Esophagus squamous epithelium (tissue), 5 donors: Measurements from ENCODE around the gene PCDHGC4. TPM values are rescaled to one million over a fixed set of nuclear protein-coding genes. Genes with fewer than 3 reads are reported as not detected.

Source experiments
- DNase-seq: peaks from one replicate; lab custom pipeline; 2025; lab: John Stamatoyannopoulos, UW
- H3K27ac ChIP-seq, 4 donors: fragments of 200-600 bp; sonication (generic); one replicate each; pipeline ENCODE4 v1.5.1; 2016 to 2019; ENCODE audit warnings: mild to moderate bottlenecking in 1 of 4
- H3K27me3 ChIP-seq, 4 donors: fragments of 200-600 bp; sonication (generic); 1 replicate in 3 of 4; 2 replicates in 1 of 4; pipeline versions ENCODE4 v1.5.1 to v1.6.0; 2017 to 2021; ENCODE audit warnings: antibody characterized with exemption in 1 of 4
- H3K36me3 ChIP-seq, 3 donors: fragments of 200-600 bp; sonication (generic); one replicate each; pipeline ENCODE4 v1.5.1; 2016 to 2019
- H3K4me1 ChIP-seq, 3 donors: fragments of 200-600 bp; sonication (generic); one replicate each; pipeline ENCODE4 v1.5.1; 2017 to 2019
- H3K4me3 ChIP-seq, 4 donors: fragments of 200-600 bp; sonication (generic); 1 replicate in 3 of 4; 2 replicates in 1 of 4; pipeline ENCODE4 v1.5.1; 2016 to 2019; ENCODE audit warnings: mild to moderate bottlenecking in 2 of 4, moderate library complexity in 1 of 4
- H3K9me3 ChIP-seq, 3 donors: fragments of 200-600 bp; sonication (generic); one replicate each; pipeline ENCODE4 v1.5.1; 2016 to 2019
- POLR2A ChIP-seq, 4 donors: fragments of 450-650 bp; IDR thresholded peaks; one replicate each; pipeline ENCODE4 v1.6.1; 2017; ENCODE audit warnings: antibody characterized with exemption in 4 of 4, mild to moderate bottlenecking in 4 of 4, moderate library complexity in 3 of 4
- WGBS, 2 donors: methylation state at CpG; one replicate each; pipeline ENCODE4 v1.1.5; 2018; 5-methylcytosine and 5-hydroxymethylcytosine counted together
- intact Hi-C: fragments of 100-400 bp; cut with DNase I; formaldehyde crosslinking; loops from one replicate; pipeline ENCODE4 v1.15.0; 2022
- total RNA-seq, 4 donors: library from RNA; depleted of rRNA; stranded (reverse); fragments of >200 nt; gene quantifications; one replicate each; pipeline ENCODE4 v1.1.0, GENCODE V29; 2016
- TF ChIP-seq, protein P1 (sequence below), 6 experiments: fragments of 450-650 bp in 4 of 6; fragments of 200-600 bp in 2 of 6; sonication (generic) in 2 of 6; IDR thresholded peaks; one replicate each; pipeline ENCODE4 v1.5.1; 2016 to 2019; ENCODE audit warnings: antibody characterized with exemption in 6 of 6, mild to moderate bottlenecking in 4 of 6, moderate library complexity in 4 of 6
- donor health status: DM: yes; HTN: yes; CAD: no.

Gene PCDHGC4
- total RNA-seq, 4 donors from 2014 or later: 0.21 to 3.3 (median 2.1) TPM

DNA sequence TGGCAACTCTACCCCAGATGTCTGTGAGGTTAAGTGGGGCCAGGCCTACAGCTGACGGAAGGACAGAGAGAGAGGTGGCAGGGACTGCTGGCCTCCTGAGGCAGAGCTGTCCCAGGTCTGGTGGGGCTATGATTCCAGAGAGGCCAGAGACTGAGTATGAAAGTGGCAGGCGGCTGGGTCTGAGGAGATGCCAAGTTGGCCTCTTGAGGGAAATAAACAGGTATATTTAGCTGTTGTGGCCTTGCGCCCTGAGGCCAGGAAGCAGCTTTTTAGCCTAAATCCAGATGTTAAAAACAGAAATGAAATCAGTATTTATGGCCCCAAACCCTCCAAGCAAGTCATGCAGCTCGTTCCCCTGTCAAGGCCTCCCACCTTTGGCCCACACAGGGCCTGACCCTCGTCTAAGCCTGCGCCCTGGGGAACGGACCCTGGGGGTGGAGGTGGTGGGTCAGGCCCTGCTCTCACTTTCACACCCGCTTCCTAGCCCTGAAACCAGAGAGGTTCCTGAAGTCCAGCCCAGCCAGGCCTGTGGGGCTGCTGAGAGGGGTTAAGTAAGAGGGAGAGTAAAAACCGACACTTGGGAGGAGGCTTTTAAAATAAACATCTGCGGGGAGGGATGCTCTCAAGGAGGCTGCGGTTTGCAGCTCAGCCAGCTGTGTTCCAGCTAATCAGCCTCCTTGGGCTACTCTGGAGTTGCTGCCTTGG, 22.7 kb downstream of the PCDHGC4 start:
- WGBS, 2 donors: 55 to 72% methylated on average over 9 to 10 of the region's 11 CpGs
- no peak for DNase-seq
- intact Hi-C loops: no loop called here
- TF ChIP-seq, protein P1, sequence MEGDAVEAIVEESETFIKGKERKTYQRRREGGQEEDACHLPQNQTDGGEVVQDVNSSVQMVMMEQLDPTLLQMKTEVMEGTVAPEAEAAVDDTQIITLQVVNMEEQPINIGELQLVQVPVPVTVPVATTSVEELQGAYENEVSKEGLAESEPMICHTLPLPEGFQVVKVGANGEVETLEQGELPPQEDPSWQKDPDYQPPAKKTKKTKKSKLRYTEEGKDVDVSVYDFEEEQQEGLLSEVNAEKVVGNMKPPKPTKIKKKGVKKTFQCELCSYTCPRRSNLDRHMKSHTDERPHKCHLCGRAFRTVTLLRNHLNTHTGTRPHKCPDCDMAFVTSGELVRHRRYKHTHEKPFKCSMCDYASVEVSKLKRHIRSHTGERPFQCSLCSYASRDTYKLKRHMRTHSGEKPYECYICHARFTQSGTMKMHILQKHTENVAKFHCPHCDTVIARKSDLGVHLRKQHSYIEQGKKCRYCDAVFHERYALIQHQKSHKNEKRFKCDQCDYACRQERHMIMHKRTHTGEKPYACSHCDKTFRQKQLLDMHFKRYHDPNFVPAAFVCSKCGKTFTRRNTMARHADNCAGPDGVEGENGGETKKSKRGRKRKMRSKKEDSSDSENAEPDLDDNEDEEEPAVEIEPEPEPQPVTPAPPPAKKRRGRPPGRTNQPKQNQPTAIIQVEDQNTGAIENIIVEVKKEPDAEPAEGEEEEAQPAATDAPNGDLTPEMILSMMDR (IDR thresholded peaks at IDR 0.05): no peak
- no peak for TF ChIP-seq POLR2A (IDR thresholded peaks at IDR 0.05)
- no peaks in the 10 kb centered on the region for H3K27me3 ChIP-seq
- H3K9me3 ChIP-seq: no peaks in the 10 kb centered on the region
- H3K4me1 ChIP-seq: peaks cover under 1 to 49% (median 22%) of the 10 kb centered on the region in 3 donors
- peak overlapping the region; percentile 73 to 92 (median 88) for H3K27ac ChIP-seq
- peaks cover 0 to 89% (median 0%) of the 10 kb centered on the region in 3 donors for H3K36me3 ChIP-seq
- peak overlapping the region in 1 of 4 donors; percentile 55 for H3K4me3 ChIP-seq

DNA sequence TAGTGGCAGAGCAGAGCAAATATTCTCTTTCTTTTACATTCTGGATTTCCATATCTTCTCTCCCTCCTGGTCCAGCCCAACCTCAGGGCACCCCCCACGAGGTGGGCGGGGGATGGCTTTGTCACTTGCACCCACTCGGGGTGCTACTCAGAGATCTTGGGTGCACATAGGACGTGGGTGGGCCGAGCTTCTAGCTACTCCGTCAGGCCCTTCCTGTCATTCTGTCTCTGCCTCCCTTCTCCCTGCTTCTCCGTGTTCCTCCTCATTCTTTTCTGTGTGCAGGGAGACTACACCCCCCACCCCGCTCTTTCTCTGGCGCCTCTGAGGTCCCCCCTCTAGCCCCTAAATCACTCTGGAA, 23.6 kb downstream of the PCDHGC4 start:
- H3K27ac ChIP-seq: peak overlapping the region; percentile 73 to 92 (median 88)
- WGBS, 2 donors: 53 to 65% methylated on average over 9 of the region's 9 CpGs
- H3K4me3 ChIP-seq: peak overlapping the region in 3 of 4 donors; percentile 31 to 55 (median 35)
- H3K4me1 ChIP-seq: peaks cover 8 to 58% (median 27%) of the 10 kb centered on the region in 3 donors
- H3K27me3 ChIP-seq: no peaks in the 10 kb centered on the region
- TF ChIP-seq, protein P1 (IDR thresholded peaks at IDR 0.05): no peak
- DNase-seq: no peak
- H3K9me3 ChIP-seq: no peaks in the 10 kb centered on the region
- intact Hi-C loops: no loop called here
- H3K36me3 ChIP-seq: peaks cover 0 to 80% (median 0%) of the 10 kb centered on the region in 3 donors

DNA sequence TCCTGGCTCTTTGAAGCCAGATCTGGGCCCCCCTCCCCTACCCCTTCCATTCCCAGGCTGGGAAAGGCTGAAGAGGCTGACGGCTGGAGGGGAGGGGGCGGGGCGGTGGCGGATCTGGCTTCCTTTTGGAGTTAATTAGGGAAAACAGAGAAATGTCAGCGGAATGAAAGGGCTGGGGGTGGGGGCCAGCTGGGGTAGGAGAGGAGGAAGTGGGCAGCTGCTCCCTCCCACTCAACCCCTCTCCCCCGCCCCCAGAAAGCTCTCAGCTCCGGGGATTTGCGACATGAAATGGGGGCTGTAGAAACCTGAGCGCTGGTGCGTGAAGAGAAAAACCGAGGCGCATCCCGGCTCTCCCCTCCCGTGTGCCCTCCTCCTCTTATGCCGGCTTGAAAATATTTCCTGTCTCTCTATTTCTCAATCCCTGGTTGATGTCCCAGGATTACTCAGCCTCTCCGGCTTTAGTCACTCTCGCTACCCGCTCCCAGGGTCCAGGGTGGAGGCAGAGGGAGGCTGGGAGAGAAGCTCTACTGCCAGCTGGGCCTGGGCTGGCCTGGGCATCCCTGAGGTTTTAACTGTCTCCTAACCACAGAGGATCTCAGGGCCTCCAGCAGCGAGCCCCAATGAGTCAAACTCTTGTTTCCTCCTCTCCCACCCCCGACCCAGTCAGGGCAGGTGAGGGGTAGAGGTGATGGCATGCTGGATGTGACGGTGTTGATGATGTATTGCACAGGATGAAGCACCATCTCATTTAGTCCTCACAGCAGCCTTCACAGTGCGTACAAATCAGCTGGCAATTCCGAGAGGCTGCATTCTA, 24.2 kb downstream of the PCDHGC4 start:
- TF ChIP-seq, protein P1 (IDR thresholded peaks at IDR 0.05): no peak
- TF ChIP-seq POLR2A (IDR thresholded peaks at IDR 0.05): peak in 2 of 4 donors; percentile 31 to 46
- intact Hi-C loops: no loop called here
- H3K4me1 ChIP-seq: peaks cover 13 to 64% (median 33%) of the 10 kb centered on the region in 3 donors

DNA sequence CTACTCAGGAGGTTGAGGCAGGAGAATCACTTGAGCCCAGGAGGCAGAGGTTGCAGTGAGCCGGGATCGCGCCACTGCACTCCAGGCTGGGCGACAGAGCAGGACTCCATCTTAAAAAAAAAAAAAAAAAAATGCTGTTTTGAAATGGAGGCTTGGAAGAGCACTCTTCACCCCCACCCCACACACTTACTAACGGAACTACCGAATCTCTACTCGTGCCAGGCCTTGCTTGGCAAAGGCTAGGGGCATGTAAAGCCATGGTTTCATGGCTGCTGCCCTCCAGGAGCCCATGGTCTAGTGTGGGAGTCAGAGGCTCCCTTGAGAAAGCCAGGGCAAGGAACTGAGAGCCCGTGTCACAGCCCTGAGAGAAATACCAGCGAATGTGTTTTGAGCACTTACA, 25.3 kb downstream of the PCDHGC4 start:
- TF ChIP-seq, protein P1 (IDR thresholded peaks at IDR 0.05): no peak
- TF ChIP-seq POLR2A (IDR thresholded peaks at IDR 0.05): no peak
- intact Hi-C loops: loop anchor here (5.0 kb wide), 1 partner anchor 33 kb away; the partner anchor contains the start of gene PCDHGC3
- no peaks in the 10 kb centered on the region for H3K9me3 ChIP-seq
- H3K4me3 ChIP-seq: no peak overlapping the region
- peaks cover 0 to 63% (median 0%) of the 10 kb centered on the region in 3 donors for H3K36me3 ChIP-seq
- H3K27ac ChIP-seq: peak overlapping the region in 3 of 4 donors; percentile 87 to 92 (median 90)
- peaks cover 21 to 76% (median 44%) of the 10 kb centered on the region in 3 donors for H3K4me1 ChIP-seq
- WGBS, 2 donors: 86 to 87% methylated on average over 9 of the region's 9 CpGs
- no peak for DNase-seq
- H3K27me3 ChIP-seq: no peaks in the 10 kb centered on the region

More for the DNA sequence above, 24.2 kb downstream of the PCDHGC4 start:
- H3K27me3 ChIP-seq: no peaks in the 10 kb centered on the region
- 20 to 46% methylated on average over 14 to 16 of the region's 23 CpGs for WGBS, 2 donors
- H3K27ac ChIP-seq: peak overlapping the region; percentile 73 to 92 (median 88)
- peaks cover 0 to 74% (median 0%) of the 10 kb centered on the region in 3 donors for H3K36me3 ChIP-seq
- no peak for DNase-seq
- H3K9me3 ChIP-seq: no peaks in the 10 kb centered on the region
- peak overlapping the region in 3 of 4 donors; percentile 31 to 55 (median 35) for H3K4me3 ChIP-seq
